IPS-NIHi11 (cell line): ENCODE data around the gene NTRK1.

Experiments
- DNase-seq: peaks from one replicate; pipeline ENCODE4 v3.0.0; 2012; ENCODE audit warnings: mixed read lengths, low spot score

NTRK1 gene

DNA sequence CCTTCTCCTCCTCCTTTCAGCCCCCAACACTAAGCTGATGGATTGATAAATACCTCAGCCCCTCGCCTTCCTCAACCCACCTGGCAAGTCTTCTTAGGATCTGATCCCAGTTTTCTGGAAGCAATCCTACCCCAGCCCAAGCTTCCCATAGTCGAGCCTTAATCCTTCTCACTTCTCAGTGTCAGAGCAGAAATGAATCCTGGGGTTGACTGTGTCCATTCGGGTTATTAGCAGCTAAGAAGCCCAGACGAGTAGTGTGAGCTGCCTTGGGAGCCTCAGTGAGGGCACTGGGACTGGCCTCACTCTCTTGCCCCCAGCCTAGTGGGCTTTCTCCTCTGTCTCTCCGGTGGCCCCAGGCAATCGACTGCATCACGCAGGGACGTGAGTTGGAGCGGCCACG lies 20.4 kb downstream of the NTRK1 start:
- DNase-seq, result no peak

GRCh38 chr1:156881663-156882062 lies 21.0 kb downstream of the NTRK1 start:
- no peak for DNase-seq

DNA sequence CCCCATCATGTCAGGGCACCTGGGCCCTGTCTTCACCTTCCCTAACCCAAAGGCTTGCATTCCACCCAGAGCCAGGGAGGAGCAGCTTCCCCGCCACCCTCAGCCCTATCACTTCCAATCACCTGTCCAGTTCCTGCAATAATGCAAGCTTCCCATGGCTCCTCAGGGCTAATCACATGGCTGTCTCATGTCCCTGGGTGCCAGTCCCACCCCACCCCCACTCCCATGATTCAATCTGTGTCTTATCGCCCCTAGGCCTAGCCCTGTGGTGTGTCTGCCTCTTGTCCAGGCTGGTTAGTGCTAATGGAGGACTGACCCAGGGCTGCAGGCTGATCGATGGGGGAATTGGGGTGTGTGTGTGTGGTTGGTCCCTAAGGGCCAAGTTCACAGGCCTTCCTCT lies 21.9 kb downstream of the NTRK1 start:
- no peak for DNase-seq

- DNase-seq, result no peak
Measured at GRCh38 chr1:156883919-156884318, 23.3 kb downstream of the NTRK1 start.

- DNase-seq, result no peak
Measured at GRCh38 chr1:156884560-156885184, 24.0 kb downstream of the NTRK1 start.

- no peak for DNase-seq
Measured at GRCh38 chr1:156885314-156885713, 24.6 kb downstream of the NTRK1 start.

- DNase-seq, result no peak
Measured at GRCh38 chr1:156885880-156886355, 25.3 kb downstream of the NTRK1 start.

DNA sequence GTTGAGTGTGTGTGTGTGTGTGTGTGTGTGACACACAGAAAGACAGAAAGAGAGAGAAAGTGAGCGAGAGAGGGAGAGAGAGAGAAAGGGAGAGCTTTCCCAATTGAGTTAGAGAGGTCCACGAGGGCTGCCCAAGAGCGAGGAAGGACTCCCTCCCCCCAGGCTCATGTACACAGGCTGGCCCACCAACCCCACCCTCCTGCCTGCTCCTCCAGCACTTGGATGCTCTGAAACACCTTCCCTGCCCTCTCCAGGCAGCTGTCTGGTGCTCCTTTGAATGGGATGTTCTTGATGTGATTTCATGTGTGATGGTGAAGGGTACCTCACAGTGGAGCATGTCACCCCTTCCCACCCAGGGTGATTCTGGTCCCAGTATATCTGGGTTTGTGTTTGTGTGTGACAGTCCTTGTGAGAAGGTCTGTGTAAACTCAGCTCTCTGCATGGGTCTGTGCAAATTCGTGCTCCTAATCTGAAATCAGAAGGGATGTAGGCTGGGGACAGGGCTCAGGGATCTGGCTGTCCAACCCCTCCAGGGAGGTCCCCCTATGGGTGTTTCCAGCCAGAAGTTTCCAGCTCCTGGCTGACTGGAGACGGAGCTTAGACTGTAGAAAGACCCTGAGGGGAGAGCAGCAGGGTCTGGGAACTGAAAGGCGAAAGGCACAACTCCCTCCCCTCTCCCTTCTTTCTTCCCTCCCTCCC lies 26.1 kb downstream of the NTRK1 start:
- DNase-seq, result no peak

DNA sequence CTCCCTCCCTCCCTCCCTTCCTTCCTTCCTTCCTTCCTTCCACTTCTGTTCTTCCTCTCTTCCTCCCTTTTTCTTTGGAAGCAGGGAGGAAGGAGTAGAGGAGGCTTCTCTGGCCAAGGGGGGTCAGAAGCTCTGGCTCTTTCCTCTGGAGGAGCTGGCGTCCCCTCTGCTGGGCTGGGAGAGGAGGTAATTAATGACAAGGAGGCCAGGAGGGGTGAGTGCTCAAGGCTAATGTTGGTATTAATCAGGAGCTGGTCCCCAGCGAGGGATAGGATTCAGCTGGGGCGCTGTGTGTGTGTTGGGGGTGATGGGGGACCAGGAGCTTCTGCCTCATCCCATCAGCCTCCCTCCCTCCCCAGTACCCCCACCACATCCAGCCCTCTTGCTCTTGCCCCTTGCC lies 26.7 kb downstream of the NTRK1 start:
- DNase-seq, result no peak

DNA sequence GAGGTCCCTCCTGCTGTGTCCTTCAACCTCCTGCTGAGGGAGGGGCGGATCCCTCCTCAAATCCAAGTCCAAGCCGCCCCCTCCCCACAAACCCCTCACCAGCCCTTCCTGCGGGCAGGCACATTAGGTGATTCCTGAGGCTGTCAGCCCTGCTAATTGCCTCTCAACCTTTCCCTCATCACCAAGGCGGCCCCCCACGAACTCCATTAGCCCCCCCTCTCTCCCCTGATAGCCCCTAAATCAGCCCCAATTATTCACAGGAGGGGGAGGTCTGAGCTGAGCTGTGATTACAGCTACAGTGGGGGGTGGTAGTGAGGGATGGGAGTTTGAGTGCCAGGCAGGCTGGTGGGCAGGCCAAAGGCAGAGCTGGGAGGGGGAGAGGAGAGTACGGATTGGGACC lies 27.1 kb downstream of the NTRK1 start:
- no peak for DNase-seq

- peak; percentile 85 for DNase-seq
Measured at GRCh38 chr1:156889802-156890580, 29.3 kb downstream of the NTRK1 start.

- peak; percentile 91 for DNase-seq
Measured at GRCh38 chr1:156892190-156893047, 31.8 kb downstream of the NTRK1 start.

- peak; percentile 72 for DNase-seq
Measured at GRCh38 chr1:156893048-156893953, 32.6 kb downstream of the NTRK1 start, which contains the start of gene PEAR1. Gene PEAR1, plus strand, starts transcription at chr1:156893718. Its CDS starts 10,209 bp downstream, at chr1:156903927.

GRCh38 chr1:156894001-156894400 lies 33.3 kb downstream of the NTRK1 start:
- no peak for DNase-seq

GRCh38 chr1:156894711-156895454 lies 34.2 kb downstream of the NTRK1 start:
- no peak for DNase-seq

DNA sequence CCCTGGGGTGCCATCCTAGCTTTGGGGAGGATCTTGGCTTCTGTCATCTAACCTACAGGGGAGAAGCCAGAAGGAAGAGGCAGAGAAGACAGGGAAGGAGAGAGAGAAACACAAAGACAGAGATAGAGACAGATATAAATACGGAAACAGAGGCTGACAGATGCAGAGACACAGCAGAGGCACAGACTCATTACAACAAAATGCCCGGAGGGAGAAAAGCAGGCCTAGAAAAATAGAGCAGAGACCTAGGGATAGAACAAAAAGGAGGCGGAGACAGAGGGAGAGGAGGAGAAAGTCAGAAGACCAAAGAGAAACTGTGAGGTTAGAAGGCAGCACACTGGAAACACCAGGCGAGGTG lies 34.8 kb downstream of the NTRK1 start:
- DNase-seq, result no peak

GRCh38 chr1:156895927-156896326 lies 35.3 kb downstream of the NTRK1 start:
- no peak for DNase-seq

DNA sequence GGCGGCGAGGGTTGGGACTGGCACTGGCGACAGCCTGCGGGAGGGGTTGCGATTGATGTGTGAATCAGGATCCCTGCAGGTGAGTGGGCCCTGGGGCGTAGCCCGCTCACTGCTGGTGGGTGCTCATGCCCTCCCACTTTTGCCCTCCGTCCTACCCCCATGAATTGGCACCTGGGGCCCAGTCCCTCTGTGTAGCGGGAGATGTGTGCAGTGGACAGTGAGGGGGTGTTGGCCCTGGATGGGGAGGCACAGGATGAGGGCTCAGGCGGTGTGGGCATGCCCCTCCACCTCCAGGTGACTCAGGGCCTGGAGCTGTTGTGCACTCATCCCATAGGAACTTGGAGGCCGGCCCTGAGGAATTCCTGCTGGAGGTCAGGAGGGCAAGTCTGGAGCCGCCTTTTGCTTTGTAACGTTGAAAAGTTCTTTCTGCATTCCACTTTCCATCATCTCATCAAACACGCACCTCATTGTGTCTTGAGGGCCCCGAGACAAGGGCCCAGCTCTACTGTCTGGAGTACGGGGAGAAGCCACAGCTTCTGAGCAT lies 35.9 kb downstream of the NTRK1 start:
- peak; percentile 44 for DNase-seq

DNA sequence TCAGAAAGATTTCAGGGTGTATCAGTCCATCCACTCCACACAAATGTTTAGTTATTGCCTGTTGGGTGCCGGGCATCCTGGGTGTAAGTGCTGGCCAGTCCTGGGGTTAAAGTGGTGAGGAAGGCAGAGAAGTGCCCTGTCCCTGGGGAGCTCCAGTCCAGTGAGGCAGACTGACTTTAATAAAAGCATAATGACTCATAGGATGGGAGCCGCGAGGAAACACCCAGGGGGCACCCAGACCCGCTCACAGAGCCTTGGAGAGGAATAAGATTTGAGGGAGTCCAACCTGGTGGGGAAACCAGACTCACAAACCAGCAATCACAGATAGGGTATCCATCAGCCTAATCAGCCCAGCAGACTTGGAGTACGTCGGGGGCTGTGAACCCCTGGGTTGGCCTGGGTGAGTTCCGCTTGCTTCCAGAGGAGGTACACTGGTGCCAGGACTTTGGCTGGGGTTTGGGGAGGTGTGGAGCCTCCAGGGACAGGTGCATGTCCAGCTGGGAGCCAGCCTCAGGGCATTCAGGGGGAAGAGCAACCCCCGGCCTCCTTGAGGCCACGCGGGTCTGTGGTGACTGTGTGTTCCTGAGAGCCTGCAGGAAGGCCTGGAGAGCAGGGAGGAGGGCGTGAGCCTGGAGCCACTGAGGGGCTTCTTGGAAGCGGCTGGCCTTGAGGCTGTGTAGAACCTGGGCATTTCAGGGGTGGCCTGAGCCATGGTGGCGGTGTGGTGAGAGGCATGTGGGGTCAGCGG lies 36.6 kb downstream of the NTRK1 start:
- no peak for DNase-seq
